AG20443 (cell line): ENCODE data around the gene EPB42.
"Not testable (repeated sequence)": the region's sequence is repeated elsewhere in the genome, so short reads cannot be mapped to it uniquely, and the experiment has no call there.

Source experiments
- DNase-seq: peaks from one replicate; pipeline ENCODE4 v3.0.0; 2012; ENCODE audit warnings: low spot score, mixed read lengths

The EPB42 gene

DNA sequence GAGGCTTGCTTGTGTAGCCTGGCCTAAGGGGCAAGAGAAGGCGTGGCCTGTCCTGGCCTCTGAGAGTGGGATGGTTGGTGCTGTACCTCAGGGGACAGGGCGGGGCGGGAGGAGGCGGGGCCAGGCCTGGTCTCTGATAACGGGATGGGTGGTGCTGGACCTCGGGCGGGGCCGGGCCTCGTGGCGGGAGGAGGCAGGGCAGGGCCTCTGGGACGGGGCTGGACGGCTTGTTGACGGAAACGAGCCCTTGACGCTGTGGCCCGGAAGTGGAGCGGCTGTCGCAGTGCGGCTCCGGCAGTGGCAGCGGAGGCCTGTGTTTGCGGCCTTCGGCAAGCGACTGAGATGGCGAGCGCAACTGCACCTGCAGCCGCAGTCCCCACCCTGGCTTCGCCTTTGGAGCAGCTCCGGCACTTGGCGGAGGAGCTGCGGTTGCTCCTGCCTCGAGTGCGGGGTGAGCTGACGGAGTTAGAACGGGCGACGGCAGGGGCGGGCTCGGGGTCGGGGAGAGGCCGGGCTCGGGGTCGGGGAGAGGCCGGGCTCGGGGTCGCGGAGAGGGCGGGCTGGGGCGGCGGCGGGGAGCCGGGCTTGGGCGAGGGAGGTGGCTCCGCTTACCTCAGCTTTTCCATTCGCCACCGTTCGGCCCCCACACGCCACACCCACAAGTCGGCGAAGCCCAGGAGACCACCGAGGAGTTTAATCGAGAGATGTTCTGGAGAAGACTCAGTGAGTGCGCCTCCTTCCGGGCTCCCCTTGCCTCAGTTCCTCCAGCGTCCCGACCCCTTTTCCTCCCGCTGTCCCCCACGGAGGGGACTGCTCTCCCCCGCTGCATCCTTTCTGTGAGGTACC, 35.4 kb downstream of the EPB42 start, which contains the start of gene CCNDBP1:
Gene CCNDBP1, plus strand, starts transcription at position 247 of the 846 bp plus-strand sequence. Its CDS starts 96 bp downstream, at position 343.
- DNase-seq: peak; percentile 98

DNA sequence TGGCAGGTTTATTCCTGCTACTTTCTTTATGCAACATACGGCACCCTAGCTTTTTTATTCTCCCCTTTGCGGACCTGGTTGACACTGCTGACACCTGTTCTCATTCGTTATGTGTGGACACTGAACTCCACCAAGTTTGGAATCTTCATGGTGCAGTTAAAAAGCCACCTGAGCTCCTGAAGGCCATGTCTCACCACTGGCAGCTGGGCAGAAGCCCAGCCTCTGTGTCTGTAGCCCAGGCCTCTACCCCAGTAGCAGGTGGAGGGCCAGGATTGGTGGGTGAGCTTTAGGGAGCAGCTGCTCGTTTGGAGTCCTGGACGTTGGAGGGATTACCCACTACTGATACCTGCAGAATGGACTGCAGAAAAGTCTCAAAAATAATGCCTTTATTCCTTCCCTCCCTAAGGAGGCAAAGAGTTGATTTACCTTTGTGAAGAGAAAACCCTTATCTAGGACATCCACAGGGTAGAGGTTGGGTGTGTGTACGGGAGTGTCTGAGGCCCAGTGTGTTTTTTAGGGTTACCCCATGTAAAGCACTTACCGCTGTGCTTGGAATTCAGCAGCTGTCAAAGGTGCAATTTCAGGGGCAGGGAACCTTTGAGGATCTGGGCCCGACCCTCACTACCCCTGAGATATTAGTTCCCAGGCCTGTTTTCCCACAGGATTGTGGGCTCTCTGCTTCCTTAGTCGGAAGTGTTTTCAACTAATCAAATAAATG, 36.3 kb downstream of the EPB42 start:
- DNase-seq: no peak

DNA sequence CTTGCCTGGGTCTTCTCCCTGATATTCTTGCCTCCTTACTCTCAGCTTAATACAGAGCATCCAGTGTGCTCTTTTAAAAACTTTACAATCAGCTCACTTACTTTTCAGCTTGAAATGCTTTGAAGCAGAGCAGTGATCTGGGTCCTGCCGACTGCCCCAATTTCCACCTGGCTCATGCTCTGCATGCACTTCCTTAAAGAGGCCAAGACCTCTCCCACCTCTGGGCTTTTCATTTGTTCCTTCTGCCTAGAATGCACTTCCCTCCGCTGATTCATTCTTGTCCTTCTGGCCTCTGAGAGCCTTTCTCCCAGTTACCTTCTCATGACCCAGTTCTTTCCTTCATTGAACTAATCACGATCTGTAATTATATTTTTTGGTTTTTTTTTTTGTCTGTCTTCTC, 37.5 kb downstream of the EPB42 start:
- no peak for DNase-seq

- not testable (repeated sequence) for DNase-seq
Measured at GRCh38 chr15:43177147-43177546, 43.7 kb downstream of the EPB42 start.

GRCh38 chr15:43175656-43176309, 45.0 kb downstream of the EPB42 start:
- DNase-seq: not testable (repeated sequence)

- DNase-seq: no peak
Measured at GRCh38 chr15:43169888-43170287, 50.9 kb downstream of the EPB42 start.

DNA sequence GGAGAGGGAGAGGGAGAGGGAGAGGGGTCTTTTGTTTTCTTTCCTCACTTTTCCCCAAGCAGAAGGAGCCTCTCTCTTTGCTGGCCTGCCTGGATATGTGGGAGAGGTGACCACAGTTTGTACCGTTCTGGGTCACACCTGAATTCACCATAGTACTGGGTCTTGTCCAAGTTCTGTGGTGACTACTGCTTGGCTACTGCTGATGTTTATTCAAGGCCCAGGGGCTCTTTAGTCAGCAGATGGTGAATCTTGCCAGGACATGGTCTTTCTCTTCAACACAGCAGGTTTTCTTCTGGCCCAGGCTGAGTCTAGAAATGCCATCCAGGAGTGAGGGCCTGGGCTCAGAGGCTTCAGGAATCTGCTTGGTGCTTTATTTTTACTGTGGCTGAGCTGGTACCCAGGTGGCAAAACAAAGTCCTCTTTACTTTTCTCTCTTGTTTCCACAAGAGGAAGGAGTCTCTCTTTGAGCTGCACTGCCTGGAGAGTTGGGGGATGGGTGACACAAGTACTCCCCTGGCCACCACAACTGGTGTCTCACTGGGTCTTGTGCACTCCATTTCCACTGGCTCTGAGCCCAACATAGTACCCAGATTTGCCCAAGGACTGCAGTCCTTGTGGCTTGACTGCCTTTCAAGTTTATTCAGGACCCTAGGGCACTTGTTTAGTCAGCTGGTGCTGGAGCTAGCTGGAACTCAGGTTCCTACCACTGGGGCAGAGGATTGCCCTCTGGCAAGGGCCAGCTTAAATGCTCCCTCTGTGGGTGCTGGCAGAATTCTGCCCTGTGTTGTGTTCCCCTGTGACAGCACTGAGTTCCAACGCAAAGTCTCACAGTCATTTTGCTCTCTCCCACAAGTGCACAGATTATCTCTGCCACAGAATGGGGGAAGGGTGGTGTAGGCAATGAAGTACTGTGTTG, 52.4 kb downstream of the EPB42 start:
- no peak for DNase-seq

DNA sequence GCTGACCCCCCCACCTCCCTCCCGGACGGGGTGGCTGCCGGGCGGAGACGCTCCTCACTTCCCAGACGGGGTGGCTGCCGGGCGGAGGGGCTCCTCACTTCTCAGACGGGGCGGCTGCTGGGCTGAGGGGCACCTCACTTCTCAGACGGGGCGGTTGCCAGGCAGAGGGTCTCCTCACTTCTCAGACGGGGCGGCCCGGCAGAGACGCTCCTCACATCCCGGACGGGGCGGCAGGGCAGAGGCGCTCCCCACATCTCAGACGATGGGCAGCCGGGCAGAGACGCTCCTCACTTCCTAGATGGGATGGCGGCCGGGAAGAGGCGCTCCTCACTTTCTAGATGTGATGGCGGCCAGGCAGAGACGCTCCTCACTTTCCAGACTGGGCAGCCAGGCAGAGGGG, 53.6 kb downstream of the EPB42 start:
- not testable (repeated sequence) for DNase-seq

GRCh38 chr15:43165801-43166325, 55.0 kb downstream of the EPB42 start:
- no peak for DNase-seq

GRCh38 chr15:43153269-43153668, 67.5 kb downstream of the EPB42 start:
- DNase-seq: no peak

GRCh38 chr15:43151688-43152087, 69.1 kb downstream of the EPB42 start:
- no peak for DNase-seq

DNA sequence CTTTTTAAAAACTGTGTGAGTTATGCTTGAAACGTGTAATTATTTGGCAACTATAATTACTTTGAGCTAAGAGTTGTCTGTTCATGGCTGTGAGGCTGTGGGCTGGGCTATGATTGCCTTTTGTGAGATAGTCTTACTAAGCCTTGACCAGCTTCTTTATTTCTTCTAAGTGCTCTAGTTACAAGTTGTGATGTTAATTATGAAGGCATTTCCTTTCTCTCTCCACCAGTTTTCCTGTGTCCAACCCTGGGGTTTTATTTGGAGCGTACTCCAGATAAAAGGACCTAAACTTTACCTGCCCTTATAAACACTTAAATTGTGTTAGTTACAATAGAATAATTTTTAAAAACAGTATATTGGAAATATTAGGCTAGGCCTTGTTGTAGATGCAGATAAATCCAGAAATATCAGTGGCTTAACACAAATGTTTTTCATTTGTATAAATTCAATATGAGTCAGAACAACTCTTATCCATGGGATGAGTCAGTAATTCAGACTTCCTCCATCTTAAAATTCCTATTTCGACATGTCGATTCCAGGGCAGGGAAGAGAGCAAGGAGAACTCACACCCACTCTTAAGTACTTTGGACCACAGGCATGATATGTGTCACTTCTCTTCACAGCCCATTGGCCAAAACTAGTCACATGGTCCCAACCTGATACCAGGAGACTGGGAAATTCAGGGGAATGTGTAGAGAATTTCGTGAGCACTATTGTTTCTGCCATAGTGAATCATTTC, 70.5 kb downstream of the EPB42 start:
- peak; percentile 83 for DNase-seq
